Fibroblast of skin of scalp (primary cell): ENCODE measurements around the gene NOP53. TPM values are rescaled to one million over a fixed set of nuclear protein-coding genes. Genes with fewer than 3 reads are reported as not detected.
"Not testable (repeated sequence)": the region's sequence is repeated elsewhere in the genome, so short reads cannot be mapped to it uniquely, and the experiment has no call there.

Source experiments
- DNase-seq: peaks from one replicate; pipeline ENCODE4 v3.0.0-alpha.2; 2013
- polyA plus RNA-seq, 2 experiments: library from polyadenylated mRNA; unstranded; fragments of 120-200 nt; gene quantifications; one replicate each; pipeline ENCODE4 v1.2.1, GENCODE V29; 2013; ENCODE audit not compliant: insufficient read length in 2 of 2

NOP53 gene
- 215 TPM for polyA plus RNA-seq (2013, experiment 1 of 2; ENCODE audit: insufficient read length)
- 231 TPM for polyA plus RNA-seq (2013, experiment 2 of 2; ENCODE audit: insufficient read length)

GRCh38 chr19:47745010-47745901, at the start of gene NOP53:
Gene NOP53, plus strand, starts transcription at chr19:47745546. Its CDS starts 14 bp downstream, at chr19:47745560.
- peak; percentile 97 for DNase-seq

GRCh38 chr19:47696635-47697034, 48.7 kb upstream of the NOP53 start:
- no peak for DNase-seq

- peak; percentile 89 for DNase-seq
Measured at GRCh38 chr19:47697863-47698609, 47.3 kb upstream of the NOP53 start.

GRCh38 chr19:47698631-47699359, 46.6 kb upstream of the NOP53 start:
- DNase-seq = no peak

GRCh38 chr19:47699360-47699917, 45.9 kb upstream of the NOP53 start:
- peak; percentile 38 for DNase-seq

GRCh38 chr19:47700934-47701716, 44.2 kb upstream of the NOP53 start:
- no peak for DNase-seq

GRCh38 chr19:47701717-47702552, 43.4 kb upstream of the NOP53 start:
- DNase-seq = no peak

- DNase-seq = no peak
Measured at GRCh38 chr19:47702671-47703070, 42.7 kb upstream of the NOP53 start.

GRCh38 chr19:47703301-47703700, 42.0 kb upstream of the NOP53 start:
- no peak for DNase-seq

GRCh38 chr19:47704024-47704423, 41.3 kb upstream of the NOP53 start:
- DNase-seq = no peak

- no peak for DNase-seq
Measured at GRCh38 chr19:47704656-47705055, 40.7 kb upstream of the NOP53 start.

GRCh38 chr19:47707135-47707925, 38.0 kb upstream of the NOP53 start:
- peak; percentile 75 for DNase-seq

- no peak for DNase-seq
Measured at GRCh38 chr19:47711652-47712242, 33.6 kb upstream of the NOP53 start.

GRCh38 chr19:47713046-47714021, 32.0 kb upstream of the NOP53 start, which contains the start of gene EHD2:
Gene EHD2, plus strand, starts transcription at chr19:47713422. Its CDS starts 3,191 bp downstream, at chr19:47716613.
- DNase-seq = peak; percentile 86

GRCh38 chr19:47714339-47714738, 31.0 kb upstream of the NOP53 start:
- DNase-seq = no peak

- DNase-seq = not testable (repeated sequence)
Measured at GRCh38 chr19:47714855-47715254, 30.5 kb upstream of the NOP53 start.

- no peak for DNase-seq
Measured at GRCh38 chr19:47716270-47716937, 28.9 kb upstream of the NOP53 start.
